HCT116 (cell line): ENCODE data around the gene RAPGEF2.

Experiments used
- ATF3 ChIP-seq: IDR thresholded peaks from 2 replicates; pipeline ENCODE4 v1.6.1; 2012
- CTCF ChIP-seq, 3 experiments: fragments of 200-600 bp in 1 of 3; sonication (generic) in 1 of 3; IDR thresholded peaks in 2 of 3; conservative IDR thresholded peaks in 1 of 3; 2 replicates each; pipeline ENCODE4 v1.5.1; 2012 to 2017; ENCODE audit warnings: low read depth in 2 of 3, low read length in 2 of 3, antibody characterized with exemption in 1 of 3, borderline replicate concordance in 1 of 3, control low read depth in 1 of 3, mild to moderate bottlenecking in 1 of 3, mixed read lengths in 1 of 3, mixed run types in 1 of 3, moderate library complexity in 1 of 3; ENCODE audit not compliant: insufficient read depth in 1 of 3
- EGR1 ChIP-seq: IDR thresholded peaks from 2 replicates; pipeline ENCODE4 v1.6.1; 2012; ENCODE audit warnings: low read depth
- EZH2 ChIP-seq: fragments of 200-600 bp; sonication (generic); IDR thresholded peaks from 2 replicates; pipeline ENCODE4 v1.6.1; 2017; ENCODE audit warnings: antibody characterized with exemption, mixed run types
- EZH2phosphoT487 ChIP-seq: fragments of 200-600 bp; IDR thresholded peaks from 2 replicates; pipeline ENCODE4 v1.6.1; 2018; ENCODE audit warnings: antibody characterized with exemption, borderline replicate concordance
- FOSL1 ChIP-seq: IDR thresholded peaks from 2 replicates; pipeline ENCODE4 v1.6.1; 2012; ENCODE audit warnings: low read depth
- JUND ChIP-seq: IDR thresholded peaks from 2 replicates; pipeline ENCODE4 v1.6.1; 2012
- MAX ChIP-seq: IDR thresholded peaks from 2 replicates; pipeline ENCODE4 v1.6.1; 2012
- POLR2A ChIP-seq: IDR thresholded peaks from 2 replicates; pipeline ENCODE4 v1.7.0; 2011; ENCODE audit warnings: borderline replicate concordance; ENCODE audit not compliant: insufficient read depth, insufficient read length; ENCODE audit errors: extremely low read depth
- POLR2AphosphoS5 ChIP-seq: IDR thresholded peaks from 2 replicates; pipeline ENCODE4 v1.6.1; 2011; ENCODE audit warnings: mild to moderate bottlenecking, low read depth, low read length, moderate library complexity
- RAD21 ChIP-seq: IDR thresholded peaks from 2 replicates; pipeline ENCODE4 v1.6.1; 2012; ENCODE audit warnings: low read depth, mild to moderate bottlenecking
- REST ChIP-seq: IDR thresholded peaks from 2 replicates; pipeline ENCODE4 v1.6.1; 2012; ENCODE audit warnings: low read depth
- ZFX ChIP-seq: fragments of 450-650 bp; IDR thresholded peaks from 2 replicates; pipeline ENCODE4 v1.6.1; 2017
- ZNF274 ChIP-seq: fragments of 200-500 bp; sonication (Bioruptor generic); IDR thresholded peaks from 2 replicates; pipeline ENCODE4 v1.6.1; 2014; ENCODE audit warnings: mild to moderate bottlenecking, low read depth, low read length, inconsistent platforms

GRCh38 chr4:159296061-159296460 is 193.2 kb downstream of the RAPGEF2 start:
- TF ChIP-seq MAX (no peak), CTCF (IDR thresholded peaks at IDR 0.05 in 2 of 3, conservative IDR thresholded peaks at IDR 0.05 in 1 of 3; ENCODE audit: borderline replicate concordance in 1 of 3, insufficient read depth in 1 of 3, low read depth in 2 of 3, low read length in 2 of 3) (no peak), EZH2 (no peak), POLR2A (no peak), POLR2AphosphoS5 (no peak), RAD21 (no peak), ATF3 (no peak), FOSL1 (peak; percentile 37; the same call in 1 of the 2 replicates), JUND (peak; percentile 39), EZH2phosphoT487 (no peak), ZFX (no peak), REST (no peak), ZNF274 (no peak), EGR1 (no peak)
